Activated T-cell treated with anti-CD3 and anti-CD28 coated beads for 48 hours (primary cell): Measurements from ENCODE around the gene NDUFV2.
A peak's percentile ranks its signal among the peaks of the same experiment; 100 is the strongest.

ENCODE experiments used
- DNase-seq: peaks from one replicate; pipeline ENCODE4 v3.0.0-alpha.2; 2020; ENCODE audit warnings: low read depth

Gene NDUFV2

DNA sequence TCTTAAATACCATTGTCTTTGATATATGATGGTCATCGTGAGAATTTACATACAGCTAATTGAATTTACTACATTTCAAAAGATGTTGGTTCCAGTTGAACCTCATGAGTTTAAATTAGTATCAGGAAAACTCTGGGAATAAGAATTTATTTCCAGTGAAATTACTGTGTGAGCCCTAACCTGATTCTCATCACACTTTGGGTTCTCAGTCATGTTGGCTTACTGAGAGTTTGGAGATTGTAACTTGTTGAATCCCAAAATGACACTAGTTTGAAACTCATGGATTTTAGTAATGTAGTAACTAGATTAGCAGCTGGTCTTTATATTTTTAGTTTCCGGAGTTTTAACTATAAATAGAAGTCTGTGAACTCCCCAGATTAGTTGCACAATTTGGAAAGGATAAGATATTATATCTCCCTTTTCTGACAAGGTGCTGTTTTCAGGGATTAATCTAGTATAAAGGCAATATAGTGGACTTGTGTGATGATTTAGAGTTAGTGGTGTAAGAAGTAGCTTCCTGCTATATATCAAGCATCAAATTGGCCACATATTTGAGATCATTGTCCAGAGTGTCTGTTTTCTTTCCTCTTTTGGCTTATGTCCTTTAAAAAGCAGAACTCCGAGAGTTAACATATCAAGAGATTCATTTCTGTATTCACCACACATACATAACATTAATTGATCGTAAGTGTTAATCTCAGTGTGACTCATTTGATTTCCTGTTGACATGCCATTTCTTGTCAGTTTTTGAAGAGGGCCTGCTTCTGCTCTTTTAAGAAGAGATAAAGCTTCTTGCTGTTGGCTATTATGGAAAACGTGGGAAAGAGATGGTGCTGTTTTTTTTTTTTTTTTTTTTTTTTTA is 15.7 kb downstream of the NDUFV2 start:
- no peak for DNase-seq

- no peak for DNase-seq
Observed at GRCh38 chr18:9120796-9121195, 18.3 kb downstream of the NDUFV2 start.

DNA sequence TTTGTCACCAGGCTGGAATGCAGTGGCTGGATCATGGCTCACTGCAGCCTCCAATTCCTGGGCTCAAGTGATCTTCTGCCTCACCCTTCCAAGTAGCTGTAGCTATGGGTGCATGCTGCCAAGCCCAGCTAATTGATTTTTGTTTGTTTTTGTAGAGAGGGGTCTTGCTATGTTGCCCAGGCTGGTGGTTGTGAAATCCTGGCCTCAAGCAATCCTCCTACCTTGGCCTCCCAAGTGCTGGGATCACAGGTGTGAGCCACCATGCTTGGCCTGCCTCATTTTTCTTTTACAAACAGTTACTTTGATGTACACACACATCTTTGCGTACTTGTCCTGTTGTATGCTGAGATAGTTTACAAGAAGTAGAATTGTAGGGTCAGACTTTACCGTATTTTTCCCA is 21.0 kb downstream of the NDUFV2 start:
- no peak for DNase-seq

DNA sequence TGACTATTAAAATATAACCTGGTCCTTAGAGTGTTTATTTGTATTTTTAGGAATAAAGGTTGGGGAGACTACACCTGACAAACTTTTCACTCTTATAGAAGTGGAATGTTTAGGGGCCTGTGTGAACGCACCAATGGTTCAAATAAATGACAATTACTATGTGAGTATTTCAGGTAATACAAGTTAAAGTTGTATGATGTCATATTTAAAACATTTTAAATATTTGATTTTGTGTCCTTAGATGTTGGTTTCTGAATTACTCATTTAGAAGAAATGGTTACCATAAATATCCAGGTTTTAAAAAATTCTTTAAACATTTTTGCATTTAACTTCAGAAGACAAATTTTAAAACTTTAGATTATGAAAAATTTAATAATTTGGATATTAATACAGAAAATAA is 22.3 kb downstream of the NDUFV2 start:
- DNase-seq, result no peak

DNA sequence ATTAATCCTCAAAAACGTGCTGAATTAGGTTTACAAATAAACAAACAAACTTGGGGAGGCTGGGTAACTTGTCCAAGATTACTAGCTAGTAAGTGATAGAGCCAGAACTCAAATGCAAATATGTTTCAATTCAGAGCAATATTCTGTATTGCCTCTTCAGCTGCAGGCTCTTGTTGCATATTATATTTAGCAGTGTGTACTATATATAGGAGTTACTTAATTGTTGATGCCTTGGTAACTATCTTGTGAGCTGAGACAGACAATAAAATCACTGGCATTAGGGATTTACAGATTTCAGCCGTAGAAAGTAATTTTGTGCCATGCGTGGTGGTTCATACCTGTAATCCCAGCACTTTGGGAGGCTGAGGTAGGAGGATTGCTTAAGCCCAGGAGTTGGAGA is 23.8 kb downstream of the NDUFV2 start:
- DNase-seq, result no peak

GRCh38 chr18:9130195-9130594 is 27.7 kb downstream of the NDUFV2 start:
- no peak for DNase-seq

DNA sequence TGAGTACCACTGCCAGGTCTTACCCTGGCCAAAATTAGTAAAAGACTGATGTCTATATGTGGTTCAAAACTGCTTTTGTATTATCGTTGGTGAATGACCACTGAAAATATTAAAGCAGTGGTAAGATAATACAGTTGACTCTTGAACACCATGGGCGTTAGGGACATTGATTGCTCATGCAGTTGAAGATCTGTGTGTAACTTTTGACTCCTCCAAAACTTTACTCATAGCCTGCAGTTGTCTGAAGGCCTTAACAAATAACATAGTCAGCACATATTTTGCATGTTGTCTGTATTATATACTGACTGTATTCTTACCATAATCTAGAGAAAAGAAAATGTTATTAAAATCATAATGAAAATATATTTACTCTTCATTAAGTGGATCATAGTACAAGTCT is 28.3 kb downstream of the NDUFV2 start:
- no peak for DNase-seq

GRCh38 chr18:9132628-9133027 is 30.1 kb downstream of the NDUFV2 start:
- no peak for DNase-seq

DNA sequence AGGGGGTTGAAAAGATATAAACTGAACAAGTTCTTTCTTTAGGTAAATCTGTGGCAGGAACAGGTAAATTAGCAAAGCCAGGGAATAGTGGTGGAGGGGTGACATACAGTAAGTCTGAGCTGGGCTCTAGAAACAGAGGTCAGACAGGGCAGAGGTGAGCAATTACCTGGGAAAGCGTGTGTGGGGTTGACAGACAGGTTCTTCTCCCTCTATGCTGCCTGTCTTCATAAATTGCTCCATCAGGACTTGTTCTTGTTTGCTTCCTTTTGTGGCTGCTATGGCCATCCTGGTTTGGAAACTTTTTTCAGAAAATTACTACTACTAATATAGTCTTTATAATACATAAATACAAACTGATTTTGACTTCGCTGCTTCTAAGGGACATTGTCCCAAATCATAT is 30.7 kb downstream of the NDUFV2 start:
- DNase-seq, result no peak

DNA sequence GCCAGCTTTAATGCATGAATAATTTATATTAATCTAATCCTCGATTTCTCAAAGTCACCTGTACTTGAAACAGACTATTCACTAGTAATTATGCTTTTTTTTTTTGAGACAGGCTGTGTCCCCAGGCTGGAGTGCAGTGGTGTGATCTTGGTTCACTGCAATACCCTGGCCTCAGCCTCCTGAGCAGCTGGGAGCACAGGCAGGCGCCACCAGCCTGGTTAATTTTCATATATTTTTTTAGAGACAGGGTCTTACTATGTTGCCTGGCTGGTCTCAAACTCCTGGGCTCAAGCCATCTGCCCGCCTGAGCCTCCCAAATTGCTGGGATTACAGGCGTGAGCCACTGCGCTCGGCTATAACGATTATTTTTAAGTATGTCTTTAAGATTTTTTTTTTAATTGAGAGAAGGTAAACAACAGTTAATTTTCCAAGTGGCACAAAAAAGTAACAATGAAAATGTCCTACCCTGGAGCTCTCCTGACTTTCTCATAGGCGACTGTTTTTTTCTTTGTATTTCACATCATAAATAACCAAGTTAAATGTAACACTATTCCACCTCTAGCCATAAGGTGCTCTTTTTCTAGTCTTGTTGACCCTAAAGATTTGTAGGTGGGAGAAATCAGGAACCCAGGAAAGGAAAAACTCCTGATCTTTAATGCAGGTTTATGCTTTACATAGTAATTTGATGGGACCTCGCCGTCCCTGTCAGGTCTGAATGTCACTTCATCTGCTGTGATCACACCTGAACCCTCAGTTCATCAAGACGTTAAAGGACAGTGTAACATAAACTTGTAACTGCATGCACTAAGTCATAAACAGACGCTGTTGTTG is 32.8 kb downstream of the NDUFV2 start:
- no peak for DNase-seq

DNA sequence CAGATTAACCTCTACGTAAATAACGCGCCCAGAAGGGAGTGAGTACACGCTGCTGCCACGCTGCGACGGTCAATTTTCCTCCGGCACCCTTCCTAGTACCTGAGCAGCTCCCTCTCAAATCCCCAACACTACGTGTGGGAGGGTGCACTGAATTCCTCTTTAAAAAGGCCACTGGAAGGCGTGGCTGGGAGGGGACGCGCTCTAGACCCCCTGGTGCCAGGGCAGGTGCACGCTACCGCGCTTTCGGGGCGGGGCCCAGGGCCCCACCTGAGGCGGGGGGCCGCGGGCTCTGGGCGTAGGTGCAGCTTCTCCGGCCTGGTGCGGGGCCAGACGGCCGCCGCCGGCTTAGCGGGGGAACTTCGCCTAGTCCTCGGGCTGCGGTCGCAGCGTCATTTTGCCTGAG is 33.4 kb downstream of the NDUFV2 start:
- DNase-seq, result no peak

DNA sequence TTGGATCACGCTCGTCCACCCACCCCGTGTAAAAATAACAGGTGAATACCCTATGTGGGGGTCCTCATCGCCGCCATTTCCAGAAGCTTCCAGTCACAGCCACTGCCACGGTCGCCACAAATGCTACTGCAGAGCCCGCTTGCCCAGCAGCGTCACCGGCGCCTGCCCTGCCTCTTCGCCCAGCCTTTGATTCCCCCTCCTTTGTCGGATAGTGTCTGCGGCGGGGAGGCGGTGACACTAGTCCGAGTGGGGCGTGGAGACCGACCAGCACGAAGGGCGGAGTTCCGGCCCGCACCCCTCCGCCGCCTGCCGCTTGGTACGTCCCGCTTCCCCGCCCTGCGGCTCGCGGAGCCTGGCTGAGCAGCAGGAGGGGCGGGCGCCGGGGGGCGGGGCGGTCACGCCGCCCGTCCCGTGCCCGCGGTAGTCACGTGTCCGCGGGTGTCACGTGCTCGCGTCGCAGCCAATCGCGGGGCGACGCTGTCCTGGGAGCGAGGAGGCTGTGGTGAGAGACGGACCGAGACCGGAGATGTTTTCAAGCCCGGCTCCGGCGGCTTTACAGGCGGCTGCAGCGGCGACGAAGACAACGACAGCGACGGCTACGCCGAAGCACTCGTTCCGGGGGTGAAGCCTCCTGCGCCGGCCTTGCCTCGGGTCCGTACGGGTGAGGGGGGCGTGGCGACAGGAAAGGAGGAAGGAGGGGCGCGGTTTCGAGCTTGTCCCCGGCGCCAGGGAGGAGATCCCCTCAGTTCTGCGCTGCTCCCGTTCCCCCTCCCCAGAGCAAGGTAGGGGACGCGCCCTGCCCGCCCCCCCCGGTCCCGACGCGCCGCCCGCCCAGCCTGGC is 34.0 kb downstream of the NDUFV2 start, which contains the start of gene ANKRD12:
Gene ANKRD12 (plus strand): TSS at position 467 of the 841 bp plus-strand sequence. CDS start 45,652 bp downstream, outside the sequence.
- peak; percentile 99 for DNase-seq

DNA sequence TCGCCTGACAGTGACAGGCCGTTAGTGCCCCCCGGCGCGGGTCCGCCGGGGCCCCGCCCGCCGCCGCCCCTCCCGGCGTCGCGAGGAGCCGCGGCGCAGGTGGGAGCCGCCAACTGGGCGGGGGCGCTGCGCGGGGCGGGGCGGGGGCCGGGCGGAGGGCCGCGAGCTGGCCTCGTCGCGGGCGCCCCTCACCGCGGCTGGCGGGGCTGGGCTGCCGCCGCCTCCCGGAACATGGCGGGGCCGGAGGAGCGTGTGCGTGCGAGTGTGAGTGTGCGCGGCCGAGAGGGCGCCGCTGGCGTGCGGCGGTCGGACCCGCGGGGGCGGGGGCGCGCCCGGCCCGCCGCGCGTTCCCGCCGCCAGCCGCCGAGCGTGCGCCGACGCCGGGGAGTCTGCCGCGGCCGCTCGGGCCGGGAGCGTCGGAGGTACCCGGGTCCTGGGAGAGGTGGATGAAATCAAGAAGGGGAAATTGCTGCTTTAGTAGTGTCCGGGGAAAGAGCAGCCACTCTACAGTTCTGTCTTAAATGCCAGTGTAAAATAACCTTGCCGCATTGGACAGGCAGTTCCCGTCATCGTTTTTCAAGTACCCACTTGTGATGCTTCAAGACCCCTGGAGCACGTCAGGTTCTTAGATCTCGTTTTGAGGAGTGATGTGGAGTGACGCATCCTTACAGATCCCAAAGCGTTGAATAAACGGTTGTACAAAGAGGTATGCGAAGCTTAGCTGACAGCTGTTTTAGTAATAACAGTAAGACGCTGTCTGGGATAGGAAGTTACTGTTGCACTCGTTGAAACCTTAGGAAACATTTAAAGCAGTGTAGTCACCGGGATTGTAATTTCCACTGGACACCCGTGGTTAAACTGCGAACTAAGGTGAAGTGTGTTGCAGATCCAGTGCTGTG is 34.9 kb downstream of the NDUFV2 start:
- peak; percentile 70 for DNase-seq

DNA sequence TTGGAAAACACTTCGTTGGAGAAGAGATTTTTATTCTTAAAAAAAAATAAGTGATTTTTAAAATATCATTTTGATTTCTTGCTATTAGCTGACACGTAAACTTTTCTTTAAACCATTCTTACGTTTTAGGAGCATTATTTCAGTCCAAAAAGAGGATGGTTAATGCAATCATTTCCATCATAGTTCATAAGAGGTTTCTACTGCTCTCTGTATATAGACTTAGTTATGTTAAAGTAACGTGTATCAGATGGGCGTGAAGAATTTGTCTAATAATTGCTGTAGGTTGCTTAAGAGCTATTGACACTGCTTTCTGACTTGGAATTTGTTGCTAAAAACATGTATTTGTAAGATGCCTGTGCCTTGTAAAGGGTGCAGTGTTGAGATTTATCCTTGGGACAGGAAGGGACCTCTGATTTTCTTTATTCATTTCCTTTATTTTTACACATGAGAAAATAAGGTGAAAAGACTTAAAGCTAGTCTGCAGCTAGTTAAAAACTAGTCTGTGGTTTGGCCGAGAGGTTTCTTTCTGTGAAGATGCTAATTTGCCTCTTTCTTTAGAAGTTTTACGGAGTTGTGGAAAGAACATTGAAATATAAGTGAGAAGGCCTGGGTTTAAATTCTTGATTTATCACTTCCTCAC is 37.0 kb downstream of the NDUFV2 start:
- no peak for DNase-seq

DNA sequence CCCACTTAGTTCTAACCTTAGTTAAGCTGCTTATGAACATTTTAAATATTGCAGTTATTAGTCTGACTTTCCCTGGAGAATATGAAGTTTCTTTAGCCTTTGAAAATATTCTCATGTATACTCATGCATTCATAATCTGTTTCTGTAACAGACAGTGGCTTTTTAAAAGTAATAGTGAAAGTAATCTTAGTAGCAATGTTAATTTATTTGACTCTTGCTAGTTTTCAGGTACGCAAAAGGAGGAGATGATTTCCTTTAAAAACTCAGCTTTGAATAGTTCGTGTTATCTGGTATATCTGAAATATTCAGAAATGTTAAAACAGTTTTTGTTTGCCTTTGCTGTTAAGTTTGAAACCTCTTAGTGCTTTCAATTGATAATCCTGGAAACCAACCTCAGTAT is 37.9 kb downstream of the NDUFV2 start:
- DNase-seq, result no peak

DNA sequence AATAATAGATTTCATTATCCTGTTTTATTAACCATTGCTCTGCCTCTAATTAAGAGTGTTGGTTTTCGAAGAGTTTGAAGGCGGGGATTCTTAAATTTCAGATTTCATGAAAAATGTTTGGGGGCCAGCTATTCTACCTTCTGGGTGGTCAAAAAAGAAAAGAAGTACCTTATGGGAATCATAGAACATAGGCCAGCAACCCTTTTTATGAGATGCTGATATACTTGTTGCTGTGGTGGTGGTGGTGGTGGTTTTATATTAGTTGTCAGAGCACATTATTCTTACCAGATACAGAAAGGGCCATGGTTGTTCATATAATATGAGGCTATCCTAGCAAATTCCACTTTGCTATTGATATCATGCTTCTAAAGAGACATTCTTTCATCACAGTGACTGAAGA is 38.5 kb downstream of the NDUFV2 start:
- DNase-seq, result no peak

DNA sequence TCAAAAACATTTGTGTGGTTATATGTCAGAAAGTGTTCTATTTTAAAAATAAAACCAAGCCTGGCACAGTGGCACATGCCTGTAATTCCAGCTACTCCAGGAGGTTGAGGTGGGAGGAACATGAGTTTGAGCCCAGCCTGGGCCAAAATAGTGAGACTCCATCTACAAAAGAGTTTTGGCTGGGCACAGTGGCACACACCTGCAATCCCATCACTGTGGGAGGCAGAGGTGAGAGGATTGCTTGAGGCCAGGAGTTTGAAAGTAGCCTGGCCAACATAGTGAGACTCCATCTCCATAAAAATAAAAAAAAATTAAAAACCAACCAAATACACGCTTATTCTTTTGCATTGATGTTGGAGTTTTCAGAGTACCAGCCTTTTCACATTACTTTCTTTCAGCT is 43.7 kb downstream of the NDUFV2 start:
- DNase-seq, result no peak

DNA sequence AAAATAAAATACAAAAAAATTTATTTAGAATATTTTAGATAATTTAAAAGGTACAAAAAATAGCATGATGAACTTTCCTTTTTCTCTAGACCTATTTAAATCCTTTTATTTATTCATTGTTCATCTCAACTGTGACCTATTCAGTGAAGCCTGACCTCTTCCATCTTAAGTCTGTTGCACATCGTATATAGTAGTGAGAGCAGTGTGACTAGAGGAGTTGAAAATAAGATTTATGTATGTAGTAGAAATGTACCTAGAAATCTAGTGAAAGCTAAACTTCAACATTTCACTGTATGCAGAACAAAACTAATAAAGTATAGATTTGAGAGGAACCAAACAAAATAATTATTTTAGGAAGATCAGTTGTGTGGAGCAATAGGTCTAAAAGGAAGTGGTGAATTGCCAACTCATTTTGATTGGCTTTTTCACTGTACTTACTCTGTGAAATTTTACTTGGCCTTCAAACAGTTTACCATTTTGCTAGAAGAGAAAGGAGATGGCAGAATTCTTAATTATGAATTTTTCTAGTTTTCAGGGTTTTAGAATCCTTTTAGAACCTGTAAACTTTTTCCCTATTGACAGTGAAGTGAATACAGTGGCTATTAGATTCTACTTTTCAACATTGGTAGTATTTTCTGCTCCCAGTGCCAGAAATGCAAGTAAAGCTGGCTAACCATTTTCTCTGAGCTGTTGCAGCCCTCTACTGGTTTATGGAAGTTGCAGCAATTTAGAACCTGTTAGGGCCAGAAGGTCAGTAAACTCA is 45.1 kb downstream of the NDUFV2 start:
- DNase-seq, result no peak

DNA sequence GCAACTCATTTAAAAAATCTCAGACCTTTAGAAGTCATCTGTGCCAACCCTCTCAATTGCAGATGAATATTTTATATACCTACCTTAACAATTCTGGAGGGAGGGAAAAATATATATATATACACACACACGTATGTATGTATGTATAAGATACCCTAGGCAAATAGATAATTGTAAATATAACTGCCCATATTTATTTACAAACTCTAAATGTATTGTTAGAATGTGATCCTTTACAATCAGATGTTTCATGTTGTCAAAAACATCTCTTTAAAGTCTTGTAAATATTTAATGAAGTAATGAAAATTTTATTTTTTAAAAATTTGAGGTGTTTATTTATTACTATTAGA is 45.7 kb downstream of the NDUFV2 start:
- no peak for DNase-seq

DNA sequence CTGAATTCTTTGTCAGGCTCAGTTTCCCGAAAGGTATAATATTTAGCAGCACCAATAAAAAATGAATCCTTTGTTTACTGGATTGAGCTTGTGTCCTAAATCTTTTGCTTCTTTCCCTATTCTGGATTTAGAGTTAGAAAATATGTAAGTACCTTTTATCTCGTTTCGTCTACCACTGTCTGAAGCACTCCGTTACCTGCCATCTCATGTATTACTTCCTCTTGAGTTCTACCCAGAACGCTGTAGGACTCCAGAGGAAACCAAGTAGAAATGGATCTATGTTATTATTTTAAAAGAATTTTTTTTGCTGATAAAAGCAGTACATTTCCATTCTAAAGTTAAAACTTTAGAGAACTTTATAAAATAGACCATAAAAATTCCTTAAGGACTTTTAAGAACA is 47.6 kb downstream of the NDUFV2 start:
- DNase-seq, result no peak
